Stomach (tissue), 9 donors: Measurements from ENCODE around the gene TRIOBP. TPM values are rescaled to one million over a fixed set of nuclear protein-coding genes. Genes with fewer than 3 reads are reported as not detected.

Source experiments
- DNase-seq, 2 donors: peaks; one replicate each; pipeline versions ENCODE4 v3.0.0 to v3.0.0-alpha.2; 2013 to 2019
- H3K27ac ChIP-seq, 5 donors: fragments of 200-600 bp in 4 of 5; sonication (generic) in 4 of 5; one replicate each; pipeline ENCODE4 v1.5.1; 2013 to 2019; ENCODE audit warnings: mild to moderate bottlenecking in 1 of 5, moderate library complexity in 1 of 5
- H3K27me3 ChIP-seq, 3 donors: fragments of 200-600 bp; sonication (generic); one replicate each; pipeline ENCODE4 v1.5.1; 2017 to 2019; ENCODE audit warnings: mixed run types in 1 of 3
- H3K36me3 ChIP-seq, 4 donors: fragments of 200-600 bp; sonication (generic); 1 replicate in 3 of 4; 2 replicates in 1 of 4; pipeline ENCODE4 v1.5.1; 2016 to 2019
- H3K4me1 ChIP-seq, 4 donors: fragments of 200-600 bp; sonication (generic); one replicate each; pipeline ENCODE4 v1.5.1; 2016 to 2019
- H3K4me3 ChIP-seq, 4 donors: fragments of 200-600 bp; sonication (generic) in 3 of 4; one replicate each; pipeline ENCODE4 v1.5.1; 2016 to 2019; ENCODE audit warnings: mild to moderate bottlenecking in 1 of 4
- H3K9me3 ChIP-seq, 4 donors: fragments of 200-600 bp; sonication (generic); one replicate each; pipeline ENCODE4 v1.5.1; 2016 to 2019
- EP300 ChIP-seq: sonication (generic); formaldehyde crosslinking; IDR thresholded peaks from one replicate; pipeline ENCODE4 v1.6.1; 2017; ENCODE audit warnings: antibody characterized with exemption
- POLR2A ChIP-seq, 4 donors: fragments of 450-650 bp; IDR thresholded peaks; one replicate each; pipeline ENCODE4 v1.6.1; 2016; ENCODE audit warnings: antibody characterized with exemption in 4 of 4, control low read depth in 2 of 4, mild to moderate bottlenecking in 1 of 4, moderate library complexity in 1 of 4
- POLR2AphosphoS5 ChIP-seq, 3 donors: sonication (generic); formaldehyde crosslinking; IDR thresholded peaks; one replicate each; pipeline ENCODE4 v1.6.1; 2016; ENCODE audit warnings: antibody characterized with exemption in 3 of 3
- WGBS, 5 donors: extraction: QIAGEN DNeasy Blood & Tissue Kit in 3 of 5; methylation state at CpG; one replicate each; pipeline versions ENCODE4 v1.1.5 to v1.1.7; 2013 to 2018; 5-methylcytosine and 5-hydroxymethylcytosine counted together
- intact Hi-C: fragments of 100-400 bp; cut with DNase I; formaldehyde crosslinking; loops from one replicate; pipeline ENCODE4 v1.15.1; 2023; ENCODE audit warnings: low total_unique reads
- polyA plus RNA-seq, 3 donors: library from polyadenylated mRNA; stranded (reverse); fragments of 200-250 nt; gene quantifications; one replicate each; pipeline ENCODE4 v1.2.3, GENCODE V29; 2013
- total RNA-seq, 5 donors: library from RNA; depleted of rRNA; stranded (reverse); fragments of >200 nt; gene quantifications; one replicate each; pipeline versions ENCODE4 v1.1.0 to v1.2.3, GENCODE V29; 2014 to 2016
- TF ChIP-seq, protein P1 (sequence below), 7 experiments: fragments of 450-650 bp in 4 of 7; fragments of 200-600 bp in 3 of 7; sonication (generic) in 3 of 7; IDR thresholded peaks; one replicate each; pipeline ENCODE4 v1.5.1; 2016 to 2019; ENCODE audit warnings: antibody characterized with exemption in 7 of 7, control low read depth in 2 of 7, mild to moderate bottlenecking in 1 of 7
- donor health status: healthy with polysubstance abuse.
- donor health status: Bipolar disorder and iron deficiency.
- donor health status: healthy.

TRIOBP gene
- total and polyA plus RNA-seq, 8 donors, result 30.6 to 355 (median 86.1) TPM

DNA sequence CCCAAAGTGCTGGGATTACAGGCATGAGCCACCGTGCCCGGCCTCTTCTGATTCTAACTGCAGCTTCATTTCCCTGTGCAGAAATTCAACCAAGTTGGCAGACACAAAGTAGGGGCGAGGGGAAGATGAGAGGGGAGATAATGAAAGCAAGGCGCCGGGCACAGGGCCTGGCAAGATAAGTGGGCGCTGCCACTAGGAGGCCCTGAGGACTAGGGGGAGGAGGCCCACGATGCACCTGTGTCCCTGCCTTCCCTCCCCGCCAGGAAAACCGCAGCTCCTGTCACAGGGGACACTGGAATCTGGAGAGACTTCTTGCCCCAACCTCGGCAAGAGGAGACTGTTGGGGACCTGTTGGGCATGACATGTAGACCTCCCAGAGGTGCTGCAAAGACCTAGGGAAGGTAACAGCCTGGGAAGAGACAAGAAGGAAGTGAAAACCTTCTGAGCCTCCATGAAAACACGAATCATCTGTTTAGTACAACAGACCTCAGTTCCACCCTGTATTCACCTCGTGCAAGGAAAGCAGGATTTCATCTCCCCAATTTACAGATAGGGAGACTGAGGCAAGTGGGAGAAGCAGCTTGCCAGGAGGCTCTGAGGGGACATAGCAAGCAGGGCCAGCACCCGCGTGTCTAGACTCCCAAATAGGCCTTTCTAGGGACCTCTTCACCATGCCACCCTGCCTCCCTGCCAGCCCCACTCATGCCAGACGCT lies 24.5 kb upstream of the TRIOBP start:
- no peak overlapping the region for H3K4me3 ChIP-seq
- TF ChIP-seq EP300, result no peak
- no peaks in the 10 kb centered on the region for H3K36me3 ChIP-seq
- DNase-seq, result no peak
- no peaks in the 10 kb centered on the region for H3K27me3 ChIP-seq
- 48 to 66% (median 56%) methylated on average over 15 of the region's 15 CpGs for WGBS, 5 donors
- peaks cover 28 to 62% (median 52%) of the 10 kb centered on the region in 4 donors for H3K4me1 ChIP-seq
- intact Hi-C loops, result no loop called here
- H3K9me3 ChIP-seq, result no peaks in the 10 kb centered on the region
- peak overlapping the region in 3 of 5 donors; percentile 91 to 94 (median 94) for H3K27ac ChIP-seq

DNA sequence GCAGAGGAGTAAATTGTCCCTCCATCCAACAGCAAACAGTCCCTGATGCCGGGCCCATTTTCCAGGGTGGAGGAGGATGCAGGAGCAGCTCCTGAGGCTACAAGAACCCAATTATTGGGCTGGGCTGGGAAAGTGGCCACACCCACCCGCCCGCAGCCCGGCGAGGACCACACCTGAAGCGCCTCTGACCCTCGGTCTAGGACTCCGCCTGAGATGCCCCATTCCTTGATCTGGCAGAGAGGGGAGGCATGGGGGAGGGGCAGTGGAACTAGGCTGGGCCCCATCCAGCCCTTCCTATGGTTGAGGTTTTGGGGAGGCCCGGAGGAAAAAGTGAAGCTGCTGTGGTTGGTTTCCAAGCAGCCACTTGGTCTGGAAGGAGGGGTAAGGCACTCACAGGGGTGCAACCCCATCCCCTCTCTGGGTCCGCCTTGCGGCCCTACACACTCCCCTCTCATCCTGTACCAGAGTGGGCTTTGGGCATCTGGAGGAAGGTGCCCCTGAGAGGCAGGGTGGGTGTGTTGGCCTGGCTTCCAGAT lies 23.9 kb upstream of the TRIOBP start:
- 37 to 59% (median 47%) methylated on average over 7 to 11 of the region's 11 CpGs for WGBS, 5 donors
- Histone ChIP-seq H3K9me3 (no peaks in the 10 kb centered on the region), H3K27me3 (no peaks in the 10 kb centered on the region), H3K36me3 (no peaks in the 10 kb centered on the region), H3K27ac (peak overlapping the region in 3 of 5 donors; percentile 91 to 94 (median 94)), H3K4me3 (no peak overlapping the region), H3K4me1 (peaks cover 31 to 64% (median 59%) of the 10 kb centered on the region in 4 donors)
- DNase-seq, result no peak
- TF ChIP-seq POLR2AphosphoS5 (IDR thresholded peaks at IDR 0.05), result no peak
- TF ChIP-seq POLR2A (IDR thresholded peaks at IDR 0.05), result no peak
- TF ChIP-seq, protein P1, sequence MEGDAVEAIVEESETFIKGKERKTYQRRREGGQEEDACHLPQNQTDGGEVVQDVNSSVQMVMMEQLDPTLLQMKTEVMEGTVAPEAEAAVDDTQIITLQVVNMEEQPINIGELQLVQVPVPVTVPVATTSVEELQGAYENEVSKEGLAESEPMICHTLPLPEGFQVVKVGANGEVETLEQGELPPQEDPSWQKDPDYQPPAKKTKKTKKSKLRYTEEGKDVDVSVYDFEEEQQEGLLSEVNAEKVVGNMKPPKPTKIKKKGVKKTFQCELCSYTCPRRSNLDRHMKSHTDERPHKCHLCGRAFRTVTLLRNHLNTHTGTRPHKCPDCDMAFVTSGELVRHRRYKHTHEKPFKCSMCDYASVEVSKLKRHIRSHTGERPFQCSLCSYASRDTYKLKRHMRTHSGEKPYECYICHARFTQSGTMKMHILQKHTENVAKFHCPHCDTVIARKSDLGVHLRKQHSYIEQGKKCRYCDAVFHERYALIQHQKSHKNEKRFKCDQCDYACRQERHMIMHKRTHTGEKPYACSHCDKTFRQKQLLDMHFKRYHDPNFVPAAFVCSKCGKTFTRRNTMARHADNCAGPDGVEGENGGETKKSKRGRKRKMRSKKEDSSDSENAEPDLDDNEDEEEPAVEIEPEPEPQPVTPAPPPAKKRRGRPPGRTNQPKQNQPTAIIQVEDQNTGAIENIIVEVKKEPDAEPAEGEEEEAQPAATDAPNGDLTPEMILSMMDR (IDR thresholded peaks at IDR 0.05), result no peak
- no peak for TF ChIP-seq EP300
- intact Hi-C loops, result no loop called here

DNA sequence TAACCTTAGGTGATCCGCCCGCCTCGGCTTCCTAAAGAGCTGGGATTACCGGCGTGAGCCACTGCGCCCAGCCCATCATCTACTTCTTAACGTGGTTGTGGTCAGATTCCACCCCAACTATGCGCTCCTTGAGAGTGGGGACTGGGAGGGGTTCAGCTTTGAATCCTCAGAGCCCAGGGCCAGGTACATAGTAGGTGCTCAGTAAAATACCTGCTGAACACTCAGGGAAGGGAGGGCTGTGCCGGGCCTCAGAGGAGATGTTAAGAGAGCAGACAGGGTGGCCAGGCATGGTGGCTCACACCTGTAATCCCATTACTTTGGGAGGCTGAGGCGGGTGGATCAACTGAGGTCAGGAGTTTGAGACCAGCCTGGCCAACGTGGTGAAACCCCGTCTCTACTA lies 22.6 kb upstream of the TRIOBP start:
- Histone ChIP-seq H3K9me3 (no peaks in the 10 kb centered on the region), H3K4me3 (no peak overlapping the region), H3K36me3 (peaks cover under 1 to 12% (median 3%) of the 10 kb centered on the region in 4 donors), H3K4me1 (peaks cover 31 to 73% (median 59%) of the 10 kb centered on the region in 4 donors), H3K27me3 (no peaks in the 10 kb centered on the region), H3K27ac (peak overlapping the region; percentile 52 to 94 (median 94))
- no peak for DNase-seq
- WGBS, 5 donors, result 75 to 86% (median 81%) methylated on average over 12 of the region's 12 CpGs
- intact Hi-C loops, result no loop called here
- TF ChIP-seq EP300, result no peak
- TF ChIP-seq POLR2A (IDR thresholded peaks at IDR 0.05), result no peak
- TF ChIP-seq, protein P1 (IDR thresholded peaks at IDR 0.05), result no peak

- DNase-seq, result peak; percentile 94 to 97
- TF ChIP-seq, protein P1 (IDR thresholded peaks at IDR 0.05), result peak in 1 of 7 experiments; percentile 38
- TF ChIP-seq POLR2AphosphoS5 (IDR thresholded peaks at IDR 0.05) (peak; percentile 54 to 88 (median 55)), POLR2A (IDR thresholded peaks at IDR 0.05) (no peak), EP300 (no peak)
- no peaks in the 10 kb centered on the region for H3K27me3 ChIP-seq
- H3K4me1 ChIP-seq, result peaks cover 31 to 75% (median 59%) of the 10 kb centered on the region in 4 donors
- peaks cover 3 to 21% (median 10%) of the 10 kb centered on the region in 4 donors for H3K36me3 ChIP-seq
- intact Hi-C loops, result no loop called here
- H3K9me3 ChIP-seq, result no peaks in the 10 kb centered on the region
- 8 to 15% (median 11%) methylated on average over 19 to 34 of the region's 34 CpGs for WGBS, 5 donors
- H3K27ac ChIP-seq, result peak within 1 kb of the TSS; percentile 88 to 94 (median 94)
- H3K4me3 ChIP-seq, result peak within 1 kb of the TSS; percentile 52 to 60 (median 60)
Observed at GRCh38 chr22:37674951-37675929, 21.6 kb upstream of the TRIOBP start, which contains the start of gene LGALS1. Gene LGALS1, plus strand, starts transcription at chr22:37675636. Its CDS starts 67 bp downstream, at chr22:37675703.
